ENCODE data around the gene OR1L6.
A peak's percentile ranks its signal among the peaks of the same experiment; 100 is the strongest.

The OR1L6 gene, protein sequence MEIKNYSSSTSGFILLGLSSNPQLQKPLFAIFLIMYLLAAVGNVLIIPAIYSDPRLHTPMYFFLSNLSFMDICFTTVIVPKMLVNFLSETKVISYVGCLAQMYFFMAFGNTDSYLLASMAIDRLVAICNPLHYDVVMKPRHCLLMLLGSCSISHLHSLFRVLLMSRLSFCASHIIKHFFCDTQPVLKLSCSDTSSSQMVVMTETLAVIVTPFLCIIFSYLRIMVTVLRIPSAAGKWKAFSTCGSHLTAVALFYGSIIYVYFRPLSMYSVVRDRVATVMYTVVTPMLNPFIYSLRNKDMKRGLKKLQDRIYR

DNA sequence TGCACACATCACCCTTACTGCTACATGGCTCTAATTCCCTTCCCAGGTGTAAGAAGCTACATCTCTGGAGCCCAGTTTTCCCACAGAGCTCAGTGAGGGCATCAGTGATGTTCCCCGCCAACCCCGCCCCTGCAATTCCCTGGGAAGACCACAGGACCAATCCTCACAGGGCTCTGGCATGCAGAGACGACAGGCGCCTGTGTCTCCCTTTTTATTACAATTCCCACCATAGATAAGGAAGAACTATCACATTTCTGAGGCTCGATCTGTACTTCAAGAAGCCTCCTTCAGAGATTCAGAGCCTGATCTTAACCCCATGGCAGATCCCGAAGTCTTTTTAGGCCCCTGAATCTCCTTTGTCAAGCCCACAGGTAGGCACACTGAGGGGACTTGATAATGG lies at the start of gene OR1L6:
OR1L6 (plus strand) TSS at position 301 of the 400 bp plus-strand sequence. CDS start 7,545 bp downstream, outside the sequence.
- CTCF ChIA-PET = no interaction called here
- no peak for DNase-seq (ENCODE audit: low spot score)
- POLR2A ChIA-PET (ENCODE audit: low non-redundant PET) = no interaction called here
- TF ChIP-seq, protein P1, sequence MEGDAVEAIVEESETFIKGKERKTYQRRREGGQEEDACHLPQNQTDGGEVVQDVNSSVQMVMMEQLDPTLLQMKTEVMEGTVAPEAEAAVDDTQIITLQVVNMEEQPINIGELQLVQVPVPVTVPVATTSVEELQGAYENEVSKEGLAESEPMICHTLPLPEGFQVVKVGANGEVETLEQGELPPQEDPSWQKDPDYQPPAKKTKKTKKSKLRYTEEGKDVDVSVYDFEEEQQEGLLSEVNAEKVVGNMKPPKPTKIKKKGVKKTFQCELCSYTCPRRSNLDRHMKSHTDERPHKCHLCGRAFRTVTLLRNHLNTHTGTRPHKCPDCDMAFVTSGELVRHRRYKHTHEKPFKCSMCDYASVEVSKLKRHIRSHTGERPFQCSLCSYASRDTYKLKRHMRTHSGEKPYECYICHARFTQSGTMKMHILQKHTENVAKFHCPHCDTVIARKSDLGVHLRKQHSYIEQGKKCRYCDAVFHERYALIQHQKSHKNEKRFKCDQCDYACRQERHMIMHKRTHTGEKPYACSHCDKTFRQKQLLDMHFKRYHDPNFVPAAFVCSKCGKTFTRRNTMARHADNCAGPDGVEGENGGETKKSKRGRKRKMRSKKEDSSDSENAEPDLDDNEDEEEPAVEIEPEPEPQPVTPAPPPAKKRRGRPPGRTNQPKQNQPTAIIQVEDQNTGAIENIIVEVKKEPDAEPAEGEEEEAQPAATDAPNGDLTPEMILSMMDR (conservative IDR thresholded peaks at IDR 0.05; ENCODE audit: low read depth) = no peak
- H3K27ac ChIP-seq = no peak within 1 kb of the TSS

DNA sequence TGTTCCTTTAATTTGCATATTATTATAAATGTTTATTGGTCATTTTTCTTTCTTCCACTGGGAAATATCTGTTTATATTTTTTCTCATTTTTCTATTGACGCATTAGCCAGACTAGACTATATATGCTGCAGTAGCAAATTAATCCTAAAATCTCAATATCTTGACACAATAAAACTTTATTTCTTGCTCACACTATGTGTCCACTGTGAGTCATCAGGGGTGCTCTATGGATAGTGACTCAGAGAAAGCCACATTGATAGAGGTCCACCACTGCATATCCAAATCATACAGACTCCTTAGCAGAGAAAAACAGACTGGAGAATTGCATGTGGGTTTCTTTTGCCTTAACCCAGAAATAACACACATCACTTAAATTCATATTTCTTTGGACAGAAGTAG lies 46.4 kb upstream of the OR1L6 start:
- ChIA-PET POLR2A (ENCODE audit: low non-redundant PET) (no interaction called here), CTCF (no interaction called here)
- TF ChIP-seq, protein P1 (conservative IDR thresholded peaks at IDR 0.05; ENCODE audit: low read depth) = no peak
- H3K27ac ChIP-seq = no peak overlapping the region
- peak; percentile 30 for DNase-seq (ENCODE audit: low spot score)

DNA sequence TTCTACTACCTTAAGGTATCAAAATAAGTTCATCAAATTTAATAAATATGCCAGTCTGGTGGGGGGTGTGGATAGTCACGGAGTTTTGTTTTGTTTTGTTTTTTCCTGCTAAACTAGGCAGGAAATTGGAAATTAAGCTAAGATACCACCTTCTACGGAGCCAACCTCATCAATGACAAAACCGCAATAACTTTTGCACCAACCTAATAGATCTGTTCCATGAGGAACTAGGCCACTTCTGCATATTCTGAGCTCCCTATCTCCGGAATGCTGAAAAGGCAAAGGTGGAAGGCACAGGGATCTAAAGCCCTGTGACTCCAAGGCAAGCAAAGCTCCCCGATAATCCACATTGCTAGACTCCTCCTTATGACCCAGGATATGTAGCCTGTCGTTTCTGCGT lies 24.1 kb upstream of the OR1L6 start:
- no peak overlapping the region for H3K27ac ChIP-seq
- CTCF ChIA-PET = no interaction called here
- POLR2A ChIA-PET (ENCODE audit: low non-redundant PET) = no interaction called here
- DNase-seq (ENCODE audit: low spot score) = no peak
- TF ChIP-seq, protein P1 (conservative IDR thresholded peaks at IDR 0.05; ENCODE audit: low read depth) = no peak

DNA sequence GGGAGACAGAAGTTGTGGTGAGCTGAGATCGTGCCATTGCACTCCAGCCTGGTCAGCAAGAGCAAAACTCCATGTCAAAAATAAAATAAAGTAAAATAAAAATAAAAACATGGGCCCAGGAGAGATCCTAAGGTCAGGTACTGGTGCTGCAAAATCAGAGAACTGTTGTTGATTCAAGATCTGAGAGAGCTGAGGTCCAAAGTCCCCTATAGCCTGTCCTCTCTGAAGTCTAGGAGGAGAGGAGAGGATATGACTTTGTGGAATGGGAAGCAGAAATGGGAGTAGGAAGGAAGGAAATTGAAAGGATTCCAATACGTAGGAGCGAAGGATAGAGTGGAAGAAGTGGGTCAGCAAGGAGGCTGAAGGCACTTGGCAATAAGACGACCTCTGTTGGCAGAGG lies 22.9 kb upstream of the OR1L6 start:
- DNase-seq (ENCODE audit: low spot score) = no peak
- TF ChIP-seq, protein P1 (conservative IDR thresholded peaks at IDR 0.05; ENCODE audit: low read depth) = no peak
- ChIA-PET CTCF (interaction anchor here (0.7 kb wide), 1 partner anchor 105 kb away, joined by 3 read pairs; no protein-coding TSS in a partner anchor), POLR2A (ENCODE audit: low non-redundant PET) (no interaction called here)
- no peak overlapping the region for H3K27ac ChIP-seq

DNA sequence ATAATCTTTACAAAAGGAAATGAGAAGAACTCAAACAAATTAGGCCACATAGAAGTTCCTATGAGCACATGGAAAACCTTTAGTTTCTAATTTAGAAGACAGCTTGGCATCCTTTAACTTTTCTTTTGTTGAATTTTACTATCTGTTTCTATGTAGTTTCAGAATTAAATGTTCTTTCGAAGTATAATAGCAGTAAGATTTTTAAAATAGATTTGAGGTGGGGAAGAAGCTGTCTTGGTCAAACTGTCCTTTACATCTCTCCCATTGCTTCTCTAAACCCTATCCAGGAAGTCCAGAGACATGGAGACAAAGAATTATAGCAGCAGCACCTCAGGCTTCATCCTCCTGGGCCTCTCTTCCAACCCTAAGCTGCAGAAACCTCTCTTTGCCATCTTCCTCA lies 18.4 kb upstream of the OR1L6 start, which contains the start of gene OR1L4:
OR1L4 (plus strand) TSS at position 301 of the 400 bp plus-strand sequence; CDS start at position 301, 0 bp downstream.
- ChIA-PET POLR2A (ENCODE audit: low non-redundant PET) (no interaction called here), CTCF (no interaction called here)
- no peak within 1 kb of the TSS for H3K27ac ChIP-seq
- no peak for DNase-seq (ENCODE audit: low spot score)
- TF ChIP-seq, protein P1 (conservative IDR thresholded peaks at IDR 0.05; ENCODE audit: low read depth) = no peak

DNA sequence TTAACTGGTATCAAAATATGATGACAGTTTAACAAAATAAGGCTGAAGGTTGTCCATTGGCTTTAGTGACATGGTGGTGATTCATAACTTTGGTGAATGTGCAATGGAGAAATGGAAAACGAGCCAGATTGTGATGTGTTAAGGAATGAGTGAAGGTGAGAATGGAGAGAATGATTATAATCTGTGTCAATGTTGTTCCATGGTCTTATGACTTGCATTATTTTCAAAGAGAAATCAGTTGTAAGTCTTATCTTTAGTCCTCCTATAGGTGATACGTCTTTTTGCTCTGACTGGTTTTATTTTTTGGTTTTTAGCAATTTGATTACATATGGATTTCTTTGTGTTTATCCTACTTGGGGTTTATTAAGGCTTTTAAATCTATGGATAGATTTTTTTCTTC lies 12.7 kb downstream of the OR1L6 start:
- DNase-seq (ENCODE audit: low spot score) = no peak
- no peak overlapping the region for H3K27ac ChIP-seq
- CTCF ChIA-PET = no interaction called here
- TF ChIP-seq, protein P1 (conservative IDR thresholded peaks at IDR 0.05; ENCODE audit: low read depth) = no peak
- POLR2A ChIA-PET (ENCODE audit: low non-redundant PET) = no interaction called here

Data from RWPE1 (cell line).